NCI-H2029 (cell line): Measurements from ENCODE around the gene TEAD4.

Experiments
- DNase-seq: peaks from one replicate; lab custom pipeline; 2025; lab: John Stamatoyannopoulos, UW

Gene TEAD4

DNA sequence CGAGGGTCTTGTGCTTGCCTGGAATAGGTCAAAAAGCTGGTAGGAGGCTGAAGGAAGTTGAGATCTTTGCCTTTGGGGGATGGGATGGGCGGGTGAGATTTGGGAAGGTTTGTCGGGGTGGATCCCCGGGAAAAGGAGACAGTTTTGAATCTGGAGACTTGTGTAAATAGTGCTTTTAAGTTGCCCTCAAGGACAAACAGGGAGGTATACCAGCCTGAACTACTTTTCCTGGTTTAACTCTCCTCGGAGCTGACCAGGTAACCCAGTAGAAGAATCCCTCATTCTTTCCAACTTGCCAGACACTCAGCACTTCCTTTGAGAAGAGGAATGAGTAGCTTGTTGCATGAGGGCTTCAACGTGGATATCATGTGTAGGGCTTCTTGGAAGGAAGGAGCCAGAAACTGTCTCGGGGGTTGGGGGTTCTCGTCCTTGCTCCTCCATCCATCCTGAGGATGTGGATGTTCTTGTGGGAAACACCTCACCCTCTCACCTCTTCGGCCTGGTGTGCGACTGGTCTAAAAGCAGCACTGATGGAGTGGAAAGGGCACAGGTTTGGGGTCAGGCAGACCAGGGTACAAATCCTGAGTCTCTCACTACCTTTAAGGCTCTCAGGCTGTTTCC is 1.9 kb downstream of the TEAD4 start:
- DNase-seq = no peak

DNA sequence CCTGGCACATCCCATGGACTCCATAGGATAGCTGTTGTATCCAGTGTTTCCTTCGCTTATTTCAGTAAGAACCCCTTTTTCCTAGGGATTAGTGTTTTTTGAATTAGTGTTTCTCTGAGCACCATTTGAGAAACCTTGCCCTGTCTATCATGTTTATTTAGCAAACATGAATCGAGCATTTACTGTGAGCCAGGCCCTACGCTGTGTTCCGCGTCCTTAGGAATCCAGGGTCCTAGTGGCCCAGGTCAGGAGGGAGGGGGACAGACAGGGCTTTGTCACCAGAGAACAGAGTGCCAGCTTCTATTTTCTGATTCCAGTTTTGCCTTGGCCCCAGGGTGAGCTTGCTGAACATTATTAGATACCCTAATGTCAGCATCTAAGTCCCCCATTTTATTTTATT is 2.5 kb downstream of the TEAD4 start:
- DNase-seq = no peak

DNA sequence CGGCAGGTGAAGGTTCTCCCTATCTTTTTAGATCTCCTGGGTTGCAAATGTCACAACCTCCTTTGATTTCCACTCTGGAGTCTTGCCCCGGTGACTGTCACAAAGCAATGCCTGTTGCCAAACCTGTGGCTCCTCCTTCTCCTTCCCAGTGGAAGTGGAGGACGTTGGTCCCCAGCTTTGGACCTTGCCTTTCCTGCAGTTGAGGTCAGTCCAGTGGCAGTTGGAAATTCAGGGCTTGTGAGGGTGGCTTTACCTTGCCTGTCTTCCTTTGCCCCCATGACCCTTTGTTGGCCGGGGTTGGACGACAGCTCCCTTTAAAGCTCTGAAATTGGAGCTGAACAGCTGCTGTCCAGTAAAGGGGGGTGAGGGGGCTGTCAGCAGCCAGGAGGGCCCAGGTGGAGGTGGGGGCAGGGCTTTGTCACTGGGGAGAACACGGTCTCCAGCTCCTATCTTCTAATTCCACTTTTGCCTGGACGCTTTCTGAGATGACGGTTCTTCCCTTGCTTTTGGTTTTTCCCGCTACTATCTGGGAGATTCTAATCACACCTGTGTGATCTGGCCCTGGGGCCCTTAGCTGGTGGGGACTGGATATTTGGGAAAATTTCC is 4.1 kb downstream of the TEAD4 start:
- DNase-seq = no peak

DNA sequence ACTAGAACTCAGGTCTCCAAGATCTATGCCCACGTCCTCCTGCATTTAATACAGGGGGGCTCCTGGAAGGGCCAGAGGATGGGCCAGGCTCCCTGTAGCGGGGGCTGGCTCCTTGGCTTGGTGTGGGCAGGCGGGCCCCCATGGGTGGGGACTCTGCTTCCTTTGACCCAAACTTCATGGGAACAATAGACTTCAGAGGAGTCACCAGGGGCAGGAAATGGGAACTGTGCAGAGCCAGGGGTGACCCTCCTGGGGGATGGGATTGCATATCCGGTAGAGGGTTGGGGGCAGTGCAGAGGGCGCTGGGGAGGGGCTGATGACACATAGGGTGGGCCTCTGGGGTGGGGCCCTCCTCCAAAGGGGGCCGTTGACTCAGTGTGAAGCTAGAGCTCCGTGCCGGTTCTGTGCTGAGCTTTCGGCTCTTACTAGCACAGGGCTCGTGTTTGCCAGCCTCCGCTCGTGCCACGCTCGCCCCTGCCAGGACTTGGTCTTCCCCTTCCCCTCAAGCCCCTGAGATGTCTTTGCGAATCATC is 4.6 kb downstream of the TEAD4 start:
- no peak for DNase-seq

DNA sequence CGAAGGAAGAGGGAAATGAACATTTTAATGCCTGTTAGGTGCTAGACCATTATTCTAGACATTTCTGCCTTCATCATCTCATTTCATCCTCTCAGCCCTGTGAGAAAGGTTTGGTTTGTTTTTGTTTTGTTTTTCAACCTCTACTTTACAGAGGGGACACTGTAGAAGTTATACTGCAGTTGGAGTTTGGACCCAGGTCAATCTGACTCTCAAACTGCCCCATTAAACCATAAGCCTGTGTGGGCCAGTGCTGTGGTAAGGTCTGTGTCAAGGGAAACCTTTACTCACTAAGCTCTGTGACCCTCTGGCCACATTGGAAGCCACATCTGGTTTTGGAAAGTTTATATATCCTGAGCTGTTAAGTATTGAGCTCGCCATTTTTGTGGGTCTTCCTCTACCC is 8.5 kb downstream of the TEAD4 start:
- DNase-seq = no peak

DNA sequence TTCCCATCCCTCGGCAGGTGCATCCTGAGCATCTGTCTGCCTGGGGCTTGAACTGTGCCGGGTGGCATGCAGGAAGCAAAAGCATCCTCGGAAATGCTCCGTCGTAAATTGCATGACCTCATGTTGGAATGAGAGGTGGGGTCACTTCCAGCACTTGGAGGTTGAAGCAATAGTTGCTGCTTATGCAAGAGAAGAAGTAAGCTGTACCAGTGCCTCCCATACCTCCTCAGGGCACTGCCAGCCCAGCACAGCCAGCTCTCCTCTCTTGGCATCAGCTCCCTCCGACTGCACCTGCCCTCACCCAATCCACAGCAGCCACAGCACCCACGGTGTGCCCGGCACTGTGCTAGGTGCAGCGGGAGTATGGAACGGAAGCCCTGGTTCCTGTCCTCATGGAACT is 11.5 kb downstream of the TEAD4 start:
- no peak for DNase-seq

DNA sequence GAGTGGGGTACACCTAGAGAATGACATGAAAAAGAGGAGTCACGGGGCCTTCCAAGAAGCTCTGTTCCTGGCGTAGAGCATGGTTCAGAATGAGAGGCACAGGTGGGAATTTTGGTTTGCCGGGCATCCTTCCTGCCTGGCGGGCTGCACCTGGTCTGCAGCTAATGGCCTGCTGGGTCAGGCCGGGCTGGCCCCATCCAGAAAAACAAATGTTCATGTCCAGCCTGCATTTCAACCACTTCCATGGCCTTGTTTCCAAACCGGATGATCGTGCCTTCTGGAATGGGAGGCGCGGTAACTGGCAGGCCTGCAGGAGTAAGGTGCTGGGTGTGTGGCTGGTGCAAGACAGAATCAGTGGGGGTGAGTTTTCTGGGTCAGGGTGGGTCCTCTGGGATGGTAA is 14.4 kb downstream of the TEAD4 start:
- no peak for DNase-seq

DNA sequence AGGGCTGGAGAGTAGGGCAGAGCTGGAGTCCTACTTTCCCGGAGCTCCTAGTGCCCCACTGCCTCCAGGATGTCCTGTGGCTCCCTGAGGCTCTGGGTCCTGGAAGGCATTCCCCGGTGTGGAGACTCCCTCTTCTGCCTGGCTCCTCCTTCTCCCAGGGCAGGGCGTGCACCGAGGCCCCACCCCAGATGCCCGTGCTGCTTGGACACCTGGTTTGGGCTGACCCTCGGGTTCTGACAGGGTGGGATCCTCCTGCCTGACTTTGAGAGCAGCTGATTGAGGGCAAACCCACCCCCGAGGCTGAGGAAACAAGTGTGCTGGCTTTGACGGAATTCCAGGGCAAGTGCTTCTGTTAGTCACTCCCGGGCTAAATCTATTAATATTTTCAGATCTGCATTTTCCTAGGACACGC is 15.4 kb downstream of the TEAD4 start:
- no peak for DNase-seq

DNA sequence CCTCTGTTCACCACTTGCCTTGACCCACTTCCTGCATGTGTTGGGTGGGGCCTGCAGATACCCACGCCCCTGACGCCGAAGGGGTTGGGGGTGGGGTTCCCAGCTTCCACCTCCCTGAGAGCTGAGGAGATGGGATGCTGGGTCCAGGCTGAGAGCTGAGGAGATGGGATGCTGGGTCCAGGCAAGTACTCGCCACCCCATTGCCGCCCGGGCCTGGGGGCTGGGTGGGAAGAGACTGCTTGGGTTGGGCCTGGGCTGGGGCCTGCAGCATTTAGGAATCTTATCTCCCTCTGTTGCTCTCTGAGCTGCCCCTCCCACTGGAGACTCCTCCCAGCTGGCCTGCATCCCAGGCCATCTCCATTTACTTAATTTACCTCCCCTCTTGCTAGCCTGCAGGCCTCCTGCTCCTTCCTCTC is 17.4 kb downstream of the TEAD4 start:
- no peak for DNase-seq

DNA sequence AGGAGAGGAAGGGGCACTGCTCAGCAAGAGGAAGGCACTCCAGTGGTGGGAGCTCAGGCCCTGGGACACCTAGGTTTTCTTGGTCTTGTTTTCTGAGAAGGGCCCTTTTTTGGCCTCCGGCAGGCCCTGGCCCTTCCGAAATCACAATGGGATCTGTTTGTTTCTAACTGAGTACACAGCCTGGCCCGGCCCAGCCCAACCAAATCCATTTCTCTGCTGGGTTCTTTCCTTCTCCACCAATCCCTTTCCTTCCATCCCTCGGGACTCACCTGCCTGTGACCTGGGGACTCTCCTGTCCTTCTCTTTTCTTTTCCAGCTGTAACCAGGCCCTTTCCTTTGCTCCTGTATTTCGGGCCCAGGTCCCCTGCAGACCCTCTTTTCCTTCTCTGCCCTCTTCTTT is 18.6 kb downstream of the TEAD4 start:
- no peak for DNase-seq

DNA sequence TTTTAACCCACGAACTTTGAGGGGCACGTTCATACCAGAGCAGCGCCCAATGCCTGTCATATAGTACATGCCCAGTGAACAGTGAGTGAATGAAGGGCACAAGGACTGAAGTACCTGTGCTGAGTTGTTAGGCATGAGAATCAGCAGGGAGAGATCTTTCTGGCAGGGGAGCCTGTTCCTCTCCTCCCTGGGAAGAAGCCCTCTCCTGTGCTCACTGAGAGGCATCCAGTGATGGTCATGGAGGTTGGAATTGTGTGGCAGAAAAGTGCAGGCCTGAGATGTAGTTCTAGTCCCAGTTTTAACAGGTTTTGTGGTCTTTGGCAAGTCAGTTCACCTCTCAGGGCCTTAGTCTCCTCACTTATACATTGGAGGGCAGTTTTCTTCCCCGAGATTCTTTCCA is 20.6 kb downstream of the TEAD4 start:
- no peak for DNase-seq

DNA sequence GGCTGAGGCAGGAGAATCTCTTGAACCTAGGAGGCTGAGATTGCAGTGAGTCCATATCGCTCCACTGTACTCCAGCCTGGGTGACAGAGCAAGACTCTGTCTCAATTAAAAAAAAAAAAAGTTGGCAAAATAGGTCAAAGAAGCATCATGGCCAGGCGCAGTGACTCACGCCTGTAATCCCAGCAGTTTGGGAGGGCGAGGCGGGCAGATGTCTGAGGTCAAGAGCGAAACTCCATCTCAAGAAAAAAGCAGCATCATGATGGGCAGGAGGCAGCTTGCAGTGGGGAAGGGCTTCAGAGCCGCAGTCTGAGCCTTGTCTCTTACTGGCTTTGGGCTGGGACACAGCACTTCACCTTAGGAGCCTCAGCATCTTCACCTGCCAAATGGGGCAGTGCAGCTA is 21.4 kb downstream of the TEAD4 start:
- no peak for DNase-seq

DNA sequence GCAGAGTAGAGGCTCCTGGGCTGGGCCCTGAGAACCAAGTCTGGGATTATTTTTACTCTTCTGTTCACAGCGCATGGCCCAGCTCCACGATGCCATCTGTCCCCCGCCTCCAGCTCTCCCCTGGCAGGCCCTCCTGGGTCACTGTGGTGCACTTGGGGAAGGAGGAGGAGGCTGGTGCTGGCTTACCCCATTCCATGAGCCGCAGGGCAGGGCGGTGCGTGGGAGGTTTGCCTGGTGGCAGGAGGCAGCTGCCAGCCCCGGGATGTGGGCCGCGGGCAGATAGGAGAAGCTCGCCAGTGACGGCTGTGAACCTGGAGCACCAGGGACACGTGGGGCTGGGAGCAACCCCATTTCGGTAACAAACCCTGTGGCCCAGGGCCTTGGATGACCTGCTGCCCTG is 23.2 kb downstream of the TEAD4 start:
- no peak for DNase-seq

DNA sequence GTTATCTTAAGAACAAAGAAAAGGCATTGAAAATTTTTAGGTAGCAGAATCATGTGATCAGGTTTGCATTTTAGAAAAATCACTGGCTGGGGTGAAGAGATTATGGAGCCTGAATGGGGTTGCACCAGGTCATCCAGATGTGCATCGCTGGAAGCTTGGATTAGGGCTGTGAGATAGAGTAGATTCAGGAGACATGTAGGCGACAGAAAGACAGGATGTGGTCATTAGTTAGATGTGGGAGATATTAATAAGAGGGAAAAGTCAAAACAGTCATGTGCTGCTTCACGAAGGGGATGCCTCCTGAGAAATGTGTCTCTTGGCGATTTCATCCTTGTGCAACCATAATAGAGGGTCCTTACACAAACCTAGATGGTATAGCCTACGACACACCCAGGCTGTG is 25.1 kb downstream of the TEAD4 start:
- DNase-seq = no peak

DNA sequence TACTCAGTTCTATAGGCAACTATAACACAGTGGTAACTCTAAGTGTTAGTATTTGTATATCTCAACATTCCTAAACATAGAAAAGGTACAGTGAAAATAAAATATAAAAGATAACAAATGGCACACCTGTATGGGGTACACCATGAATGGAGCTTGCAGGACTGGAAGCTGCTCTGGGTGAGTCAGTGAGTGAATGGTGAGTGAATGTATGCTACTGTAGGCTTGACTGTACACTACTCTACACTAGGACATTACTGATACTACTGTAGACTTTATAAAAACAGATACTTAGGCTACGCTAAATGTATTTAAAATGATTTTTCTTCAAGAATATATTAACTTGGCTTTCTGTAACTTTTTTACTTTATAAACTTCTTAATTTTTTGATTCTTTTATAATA is 25.5 kb downstream of the TEAD4 start:
- no peak for DNase-seq

DNA sequence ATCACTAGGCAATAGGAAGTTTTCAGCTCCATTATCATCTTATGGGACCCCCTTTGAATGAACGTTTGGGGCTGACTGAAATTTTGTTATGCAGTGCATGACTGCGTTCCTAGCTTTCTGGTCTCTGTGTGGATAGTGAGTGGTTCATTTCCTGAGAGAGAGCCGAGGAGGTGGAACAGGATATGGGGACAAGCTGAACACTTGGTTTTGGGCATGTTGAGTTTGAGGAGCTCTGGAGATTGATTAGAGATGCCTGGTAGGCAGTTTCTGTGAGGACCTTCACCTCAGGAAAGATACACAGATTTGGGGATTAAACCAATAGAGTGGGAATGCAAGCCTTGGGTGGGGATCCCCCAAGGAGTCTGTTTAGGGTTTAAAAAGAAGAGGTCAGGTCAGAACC is 27.7 kb downstream of the TEAD4 start:
- DNase-seq = no peak

DNA sequence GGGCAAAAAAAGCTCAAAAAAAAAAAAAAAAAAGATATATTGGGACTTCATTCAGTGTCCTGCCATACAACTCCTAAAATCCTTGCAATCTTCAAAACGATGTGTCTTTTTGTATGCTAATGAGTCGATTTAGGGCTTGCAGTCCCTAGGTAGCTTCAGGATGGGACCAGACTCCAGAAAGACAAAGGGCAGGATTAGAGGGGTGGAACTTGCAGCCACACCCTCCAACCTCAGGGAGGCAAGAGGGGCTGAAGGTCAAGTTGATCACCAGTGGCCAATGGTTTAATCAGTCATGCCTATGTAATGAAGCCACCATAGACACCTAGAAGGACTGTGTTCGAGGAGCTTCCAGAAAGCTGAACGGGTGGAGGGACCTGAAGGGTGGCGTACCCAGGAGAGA is 29.3 kb downstream of the TEAD4 start:
- DNase-seq = no peak

DNA sequence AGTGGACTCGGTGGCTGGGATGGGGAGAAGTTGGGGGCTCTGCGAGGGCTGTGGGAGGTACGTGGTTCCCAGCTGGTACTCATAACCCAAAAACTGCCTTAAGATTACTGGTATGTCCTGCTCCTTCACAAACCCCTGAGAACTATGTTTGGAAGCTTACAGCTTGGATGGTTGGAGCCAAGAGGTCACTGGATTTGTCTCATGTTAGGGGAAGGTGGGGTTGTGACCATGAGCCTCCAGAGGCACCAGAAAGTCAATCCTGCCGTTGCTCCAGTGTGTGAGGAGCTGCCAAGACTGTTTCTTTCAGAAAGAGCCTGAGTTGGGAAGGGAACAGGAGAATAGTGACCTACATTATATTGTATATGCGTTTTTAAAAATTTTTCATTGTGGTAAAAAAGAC is 33.5 kb downstream of the TEAD4 start:
- no peak for DNase-seq

DNA sequence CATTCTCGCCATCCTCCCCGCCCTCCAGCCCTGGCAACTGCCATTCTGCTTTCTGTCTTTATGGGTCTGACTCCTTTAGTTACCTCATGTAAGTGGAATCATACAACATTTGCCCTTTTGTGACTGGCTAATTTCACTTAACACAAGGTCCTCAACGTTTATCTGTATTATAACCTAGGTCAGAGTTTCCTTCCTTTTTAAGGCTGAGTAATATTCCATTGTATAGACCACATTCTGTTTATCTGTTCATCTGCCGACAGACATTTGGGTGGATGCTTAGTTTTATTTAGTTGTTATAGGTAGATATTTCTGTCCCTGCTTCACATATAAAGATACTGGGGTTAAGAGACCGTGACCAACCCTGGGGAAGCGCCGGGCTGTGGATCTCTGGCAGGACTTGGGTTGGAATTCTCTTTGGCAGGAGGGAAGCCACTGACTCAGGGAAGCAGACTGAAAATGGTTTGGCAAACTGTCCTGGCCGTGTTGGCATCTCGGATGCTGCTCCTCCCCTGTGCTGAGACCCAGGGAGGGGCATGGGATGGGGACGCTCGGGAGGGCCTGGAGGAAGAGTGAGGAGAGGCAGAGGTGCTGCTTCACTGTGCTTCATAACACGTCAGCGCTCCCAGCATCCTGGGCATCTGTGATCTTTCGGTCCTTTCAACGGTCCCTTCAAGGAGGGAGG is 38.9 kb downstream of the TEAD4 start:
- DNase-seq = no peak

DNA sequence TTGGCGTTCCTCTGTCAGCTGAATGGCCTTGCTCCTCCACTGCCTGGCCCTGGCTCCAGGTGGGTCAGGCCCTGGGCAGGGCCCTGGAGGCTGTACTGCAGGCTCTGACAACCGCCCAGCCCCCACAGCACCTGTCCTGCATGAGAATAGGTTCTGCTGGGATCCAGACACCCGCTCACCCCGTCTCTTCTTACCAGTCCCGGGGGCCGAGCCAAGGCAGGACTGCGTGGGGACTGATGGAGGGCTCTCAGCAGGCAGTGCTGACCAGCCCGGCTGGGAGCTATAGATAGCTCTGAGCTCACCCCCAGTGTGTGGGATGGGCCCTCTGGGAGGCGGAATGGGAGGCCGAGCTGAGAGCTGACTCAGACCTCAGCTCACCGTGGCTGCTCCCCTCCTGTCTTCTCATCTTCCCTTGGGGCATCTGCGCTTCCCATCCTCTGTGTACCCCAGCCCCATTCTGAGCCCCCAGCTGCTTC is 39.6 kb downstream of the TEAD4 start:
- DNase-seq = no peak

DNA sequence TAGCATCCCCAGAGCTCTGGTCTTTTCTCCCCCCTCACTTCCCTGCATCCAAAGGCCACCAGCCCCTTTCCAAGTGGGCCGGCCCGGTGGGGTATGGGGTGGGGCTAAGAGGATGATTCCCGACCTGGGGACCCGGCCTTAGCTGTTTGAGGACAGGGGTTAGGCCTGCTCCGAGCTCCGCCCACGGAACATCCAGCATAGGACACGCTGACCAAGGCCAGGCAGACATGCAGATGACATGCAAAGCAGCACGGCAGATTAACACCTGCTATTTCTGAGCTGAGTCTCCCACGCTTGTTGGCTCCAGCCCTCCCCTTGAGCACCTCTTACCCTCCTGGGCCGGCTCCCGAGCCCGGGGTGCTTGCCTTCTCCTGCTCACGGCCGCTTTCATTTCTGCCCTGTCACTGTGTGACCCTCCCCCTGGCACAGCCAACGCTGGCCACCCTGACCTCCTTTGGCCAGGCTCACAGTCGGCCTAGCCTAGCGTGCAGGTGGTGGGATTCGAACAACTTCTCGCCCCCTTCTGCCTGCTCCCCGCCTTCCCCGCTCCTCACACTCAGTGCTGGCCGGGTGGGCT is 40.2 kb downstream of the TEAD4 start:
- no peak for DNase-seq

DNA sequence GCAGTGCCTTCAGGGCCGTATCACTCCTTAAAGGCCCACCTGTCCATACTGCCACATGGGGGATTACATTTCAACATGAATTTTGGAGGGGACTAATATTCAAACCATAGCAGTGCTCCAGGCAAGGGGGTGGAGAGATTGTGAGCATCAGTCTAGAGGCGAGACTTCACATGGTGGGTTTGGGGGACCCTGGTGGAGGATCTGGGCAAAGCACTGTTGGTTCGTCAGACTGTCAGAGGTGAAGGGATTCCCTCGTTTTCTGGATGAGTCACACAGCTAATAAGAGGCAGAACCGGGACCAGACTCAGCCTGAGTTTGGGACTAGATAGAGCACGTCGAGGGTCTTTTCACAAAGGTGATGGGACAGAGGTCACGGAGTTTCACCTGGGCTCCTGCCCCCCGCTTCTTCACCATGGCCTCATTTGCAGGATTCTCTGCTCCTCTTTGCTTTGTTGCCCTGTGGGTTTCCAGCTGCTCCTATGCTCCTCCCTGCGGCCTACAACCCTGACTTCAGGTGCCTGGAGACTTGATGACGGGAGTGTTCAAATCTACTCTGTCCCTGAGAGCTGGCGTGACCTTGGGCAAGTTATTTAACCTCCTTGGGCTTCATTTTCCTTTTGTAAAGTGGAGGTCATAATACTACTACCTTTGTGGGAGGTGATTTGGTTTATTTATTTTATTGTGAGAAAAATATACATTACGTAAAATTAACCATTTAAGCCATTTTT is 41.5 kb downstream of the TEAD4 start:
- no peak for DNase-seq
